ACC112 (cell line): Measurements from ENCODE around the gene OR5I1.

Source experiments
- H2AFZ ChIP-seq: fragments of 200-600 bp; sonication (generic); one replicate; pipeline ENCODE4 v1.6.0; 2017; ENCODE audit warnings: antibody characterized with exemption, low read length; ENCODE audit not compliant: unreplicated experiment
- H3K27ac ChIP-seq: fragments of 200-600 bp; sonication (generic); 2 replicates; pipeline ENCODE4 v1.5.1; 2014; ENCODE audit warnings: low read depth, mild to moderate bottlenecking, antibody characterized with exemption, low read length, moderate library complexity
- H3K27me3 ChIP-seq: fragments of 200-600 bp; sonication (generic); 2 replicates; pipeline ENCODE4 v1.6.1; 2014; ENCODE audit warnings: mild to moderate bottlenecking, antibody characterized with exemption, low read length, moderate library complexity, mixed read lengths; ENCODE audit not compliant: insufficient read depth
- H3K36me3 ChIP-seq: fragments of 200-600 bp; sonication (generic); 2 replicates; pipeline ENCODE4 v1.6.1; 2016; ENCODE audit warnings: mild to moderate bottlenecking, antibody characterized with exemption, low read length, moderate library complexity, mixed read lengths; ENCODE audit not compliant: insufficient read depth
- H3K4me1 ChIP-seq: fragments of 200-600 bp; sonication (generic); one replicate; pipeline ENCODE4 v1.6.1; 2016; ENCODE audit warnings: low read length, mixed read lengths; ENCODE audit not compliant: insufficient read depth, unreplicated experiment, control insufficient read depth
- H3K4me3 ChIP-seq: fragments of 200-600 bp; sonication (generic); 2 replicates; pipeline ENCODE4 v1.5.1; 2014; ENCODE audit warnings: mild to moderate bottlenecking, low read depth, low read length
- H3K79me2 ChIP-seq: fragments of 200-600 bp; sonication (generic); one replicate; pipeline ENCODE4 v1.6.0; 2016; ENCODE audit warnings: low read length; ENCODE audit not compliant: control insufficient read depth, unreplicated experiment, insufficient read depth

The OR5I1 gene

DNA sequence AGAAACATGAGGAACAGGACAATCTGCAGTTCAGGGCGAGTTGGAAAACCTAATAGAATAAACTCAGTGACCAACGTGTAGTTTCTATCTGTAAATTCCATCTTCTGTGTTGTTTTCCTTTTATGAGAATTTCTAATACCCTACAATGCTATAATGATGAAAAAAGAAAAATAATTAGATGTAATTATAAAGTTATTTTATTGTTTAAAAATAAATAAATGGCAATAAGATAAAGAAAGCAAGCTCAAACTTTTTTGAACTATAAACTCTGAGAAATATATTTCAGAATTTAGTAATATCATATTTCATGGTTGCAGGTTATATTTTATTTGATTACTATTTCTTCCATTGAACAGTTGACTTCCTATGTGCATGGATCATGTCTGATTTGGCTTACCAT is at the start of gene OR5I1:
Gene OR5I1, minus strand, starts transcription at position 101 of the 400 bp plus-strand sequence. Its CDS starts 0 bp downstream, at position 101.
- Histone ChIP-seq H3K79me2 (no peaks in the 10 kb centered on the region), H3K27me3 (no peaks in the 10 kb centered on the region), H3K4me3 (no peak within 1 kb of the TSS), H3K27ac (no peak within 1 kb of the TSS), H3K36me3 (no peaks in the 10 kb centered on the region), H3K4me1 (no peaks in the 10 kb centered on the region), H2AFZ (no peak within 1 kb of the TSS)

DNA sequence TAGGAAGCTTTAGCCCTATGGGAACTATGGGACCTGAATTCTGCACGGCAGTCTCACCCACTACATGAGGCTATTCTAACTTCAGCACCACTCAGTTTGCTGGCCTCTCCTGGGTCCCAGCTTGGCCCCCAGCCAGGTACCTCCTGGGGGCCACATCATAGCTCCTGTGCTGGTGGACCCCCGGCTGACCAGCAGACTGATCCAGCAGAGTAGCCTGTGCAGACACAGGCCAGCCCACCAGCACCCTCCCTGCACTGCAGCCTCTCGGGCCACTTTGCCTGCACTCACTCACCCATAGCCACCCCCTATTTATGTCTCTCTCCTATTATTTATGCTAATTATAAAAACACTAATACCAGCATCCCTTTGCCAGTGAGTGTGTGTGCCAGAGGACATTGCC is 34.7 kb upstream of the OR5I1 start:
- no peak overlapping the region for H2AFZ ChIP-seq
- no peaks in the 10 kb centered on the region for H3K27me3 ChIP-seq
- H3K36me3 ChIP-seq, result no peaks in the 10 kb centered on the region
- H3K4me3 ChIP-seq, result no peak overlapping the region
- no peak overlapping the region for H3K27ac ChIP-seq
- H3K79me2 ChIP-seq, result no peaks in the 10 kb centered on the region
- no peaks in the 10 kb centered on the region for H3K4me1 ChIP-seq

DNA sequence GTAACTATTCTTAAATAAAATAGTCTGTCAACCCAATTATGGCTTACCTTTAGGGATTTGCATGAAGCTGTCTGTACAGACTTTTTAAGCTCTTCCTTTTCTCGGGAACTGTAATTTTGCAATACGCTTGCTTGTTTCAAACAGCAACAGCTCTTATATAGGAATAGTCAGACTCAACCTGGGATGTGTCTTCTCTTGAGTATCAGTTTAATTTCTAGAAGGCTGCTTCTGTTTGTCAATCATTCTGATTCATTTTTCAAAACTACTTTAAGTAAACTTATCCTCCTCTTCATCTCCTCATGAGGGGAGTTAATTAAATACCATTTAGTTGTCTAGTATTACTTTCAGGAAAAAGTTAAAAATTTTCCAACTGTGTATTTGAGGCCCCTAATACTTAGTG is 33.6 kb upstream of the OR5I1 start, which contains the start of gene OR10AG1:
Gene OR10AG1, minus strand, starts transcription at position 101 of the 400 bp plus-strand sequence. Its CDS starts 38 bp downstream, at position 63.
- Histone ChIP-seq H2AFZ (no peak within 1 kb of the TSS), H3K4me3 (no peak within 1 kb of the TSS), H3K4me1 (no peaks in the 10 kb centered on the region), H3K79me2 (no peaks in the 10 kb centered on the region), H3K27me3 (no peaks in the 10 kb centered on the region), H3K36me3 (no peaks in the 10 kb centered on the region), H3K27ac (no peak within 1 kb of the TSS)

DNA sequence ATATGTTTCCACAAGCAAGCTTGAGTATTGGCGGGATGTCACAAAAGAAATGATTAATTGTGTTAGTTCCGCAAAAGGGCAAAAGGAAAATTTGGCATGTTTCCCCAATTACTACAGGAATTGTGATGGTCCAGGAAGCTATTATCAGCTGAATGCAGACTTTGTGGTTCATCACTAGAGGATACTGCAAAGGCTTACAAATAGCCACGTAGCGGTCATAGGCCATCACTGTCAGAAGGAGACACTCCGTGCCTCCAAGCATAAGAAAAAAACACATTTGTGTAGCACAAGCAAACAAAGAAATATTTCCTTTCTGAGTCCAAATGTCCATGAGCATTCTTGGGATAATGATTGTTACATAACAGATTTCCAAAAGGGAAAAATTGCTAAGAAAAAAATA is 31.7 kb upstream of the OR5I1 start:
- Histone ChIP-seq H3K27me3 (no peaks in the 10 kb centered on the region), H3K4me3 (no peak overlapping the region), H3K27ac (no peak overlapping the region), H2AFZ (no peak overlapping the region), H3K4me1 (no peaks in the 10 kb centered on the region), H3K36me3 (no peaks in the 10 kb centered on the region), H3K79me2 (no peaks in the 10 kb centered on the region)

DNA sequence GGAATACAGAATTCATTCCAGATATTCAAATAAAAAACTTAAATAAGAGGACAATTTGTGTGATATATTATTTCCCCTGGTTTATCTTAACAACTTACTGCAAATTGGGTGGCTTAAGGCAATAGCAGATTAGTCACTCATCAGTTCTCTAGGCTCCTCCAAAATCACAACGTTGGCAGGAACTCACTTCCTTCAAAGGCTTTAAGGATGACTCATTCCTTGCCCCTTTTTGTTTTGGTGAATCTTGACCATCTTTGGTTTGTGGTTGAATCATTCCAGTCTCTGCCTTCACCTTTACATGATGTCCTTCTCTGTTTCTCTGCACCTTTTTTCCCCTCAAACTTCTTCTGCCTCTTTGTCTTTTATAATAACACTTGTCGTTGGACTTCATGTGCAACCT is 30.2 kb upstream of the OR5I1 start:
- Histone ChIP-seq H3K79me2 (no peaks in the 10 kb centered on the region), H3K27me3 (no peaks in the 10 kb centered on the region), H3K27ac (no peak overlapping the region), H2AFZ (no peak overlapping the region), H3K4me1 (no peaks in the 10 kb centered on the region), H3K36me3 (no peaks in the 10 kb centered on the region), H3K4me3 (no peak overlapping the region)

DNA sequence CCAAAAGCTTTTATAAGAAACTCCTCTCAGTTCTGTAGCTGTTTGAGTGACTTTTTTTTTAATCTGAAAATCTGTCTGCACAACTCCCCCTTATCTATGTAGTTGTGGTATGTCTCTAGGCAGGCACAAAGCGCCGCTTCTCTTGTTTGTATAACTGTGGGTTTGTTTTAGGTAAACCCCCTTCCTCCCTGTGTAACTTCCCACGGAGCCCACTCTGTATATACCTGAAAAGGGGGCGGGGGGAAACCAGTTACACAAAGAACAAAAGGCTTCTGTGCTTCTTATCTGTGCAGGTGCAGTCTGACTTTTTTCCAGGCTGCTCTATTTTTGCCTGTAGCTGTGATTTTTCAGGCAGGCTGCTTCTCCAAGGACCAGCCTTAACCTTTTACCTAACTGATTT is 20.3 kb upstream of the OR5I1 start:
- Histone ChIP-seq H3K27ac (no peak overlapping the region), H3K36me3 (no peaks in the 10 kb centered on the region), H3K4me3 (no peak overlapping the region), H3K4me1 (no peaks in the 10 kb centered on the region), H3K27me3 (no peaks in the 10 kb centered on the region), H3K79me2 (no peaks in the 10 kb centered on the region), H2AFZ (no peak overlapping the region)

DNA sequence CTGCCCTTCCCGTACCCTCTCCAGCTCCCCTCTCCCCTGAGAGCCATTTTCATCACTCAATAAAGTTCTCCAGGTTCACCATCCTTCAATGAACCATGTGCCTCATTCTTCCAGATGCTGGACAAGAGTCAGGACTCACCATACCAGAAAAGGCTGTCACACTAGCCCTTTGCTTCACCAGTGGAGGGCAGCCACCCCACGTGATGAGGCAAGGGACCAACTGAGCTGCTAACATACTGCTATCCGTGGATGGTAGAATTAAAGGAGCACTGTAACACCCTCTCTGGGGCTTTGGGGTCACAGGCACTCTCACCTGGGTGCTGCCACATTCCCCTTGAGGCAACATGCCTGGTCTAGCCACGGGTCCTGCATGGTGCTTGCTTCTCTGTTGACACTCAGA is 13.1 kb upstream of the OR5I1 start:
- Histone ChIP-seq H3K36me3 (no peaks in the 10 kb centered on the region), H3K79me2 (no peaks in the 10 kb centered on the region), H3K4me3 (no peak overlapping the region), H3K27ac (no peak overlapping the region), H3K4me1 (no peaks in the 10 kb centered on the region), H3K27me3 (no peaks in the 10 kb centered on the region), H2AFZ (no peak overlapping the region)

DNA sequence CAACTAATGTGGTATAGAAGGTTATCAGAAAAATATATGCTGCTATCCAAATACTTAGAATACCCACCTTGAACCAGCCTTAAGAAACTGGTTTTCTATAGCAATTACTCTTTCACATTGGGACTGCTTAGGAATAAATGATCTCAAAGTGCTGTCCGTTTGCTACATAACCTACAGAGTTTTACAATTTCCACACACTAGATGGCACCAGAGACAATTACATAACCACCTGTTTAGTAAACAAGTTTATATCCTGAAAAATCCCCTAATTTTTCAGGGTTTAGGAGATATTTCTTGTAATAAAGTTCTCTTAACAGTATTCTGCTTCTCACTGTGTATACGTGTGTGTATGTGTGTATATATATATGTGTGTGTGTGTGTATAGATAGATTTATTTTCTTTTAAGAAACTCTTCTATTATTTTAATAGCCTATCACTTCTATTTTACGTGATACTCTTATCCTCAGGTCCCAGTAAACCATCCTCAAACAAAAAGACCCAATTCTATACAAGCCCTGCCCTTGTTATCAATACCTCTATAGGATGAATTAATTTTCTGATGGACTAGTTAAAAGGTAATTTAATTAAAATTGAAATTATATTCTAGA is 6.7 kb upstream of the OR5I1 start:
- Histone ChIP-seq H3K36me3 (no peaks in the 10 kb centered on the region), H3K27ac (no peak overlapping the region), H3K4me1 (no peaks in the 10 kb centered on the region), H2AFZ (no peak overlapping the region), H3K27me3 (no peaks in the 10 kb centered on the region), H3K79me2 (no peaks in the 10 kb centered on the region), H3K4me3 (no peak overlapping the region)

DNA sequence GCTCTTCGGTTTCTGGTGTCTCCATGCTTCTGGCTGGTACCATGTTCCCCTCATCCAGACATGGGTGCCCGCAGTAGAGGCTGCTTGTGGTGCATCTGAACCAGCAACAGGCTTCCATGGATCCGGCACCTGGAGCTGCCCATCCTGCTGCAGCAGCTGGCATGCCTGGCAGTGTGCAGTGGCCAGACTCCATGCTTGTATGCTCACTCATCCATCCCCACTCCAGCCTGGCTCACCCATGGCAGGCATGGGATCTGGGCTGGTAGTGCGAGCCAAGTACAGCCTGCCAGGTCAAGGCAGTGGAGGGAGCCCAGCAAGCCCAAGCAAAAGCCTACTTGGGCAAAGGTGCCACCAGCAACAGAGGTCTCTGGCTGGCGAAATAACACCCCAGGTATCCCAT is 15.7 kb downstream of the OR5I1 start:
- no peaks in the 10 kb centered on the region for H3K79me2 ChIP-seq

DNA sequence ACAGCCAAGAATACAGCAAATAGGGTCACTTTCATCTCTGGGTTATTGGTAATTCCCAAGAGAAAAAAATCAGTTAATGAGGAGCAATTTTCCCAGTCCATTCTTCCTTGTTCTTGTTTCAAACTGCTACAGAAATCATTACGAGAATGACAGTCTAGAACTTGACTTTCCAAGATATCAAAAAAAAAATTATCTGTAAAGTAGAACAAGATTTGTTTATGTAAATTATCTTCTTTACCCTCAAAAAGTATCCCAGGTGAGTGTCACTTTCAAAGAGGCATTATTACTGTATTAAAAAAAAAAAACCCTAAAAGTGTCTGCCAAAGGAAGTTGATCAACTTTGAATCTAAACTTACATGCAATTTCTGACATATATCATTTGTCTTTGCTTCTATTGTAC is 21.7 kb downstream of the OR5I1 start, which contains the start of gene OR5W2:
Gene OR5W2, minus strand, starts transcription at position 101 of the 400 bp plus-strand sequence. Its CDS starts 0 bp downstream, at position 101.
- Histone ChIP-seq H3K4me1 (no peaks in the 10 kb centered on the region), H3K27ac (no peak within 1 kb of the TSS), H3K79me2 (no peaks in the 10 kb centered on the region), H2AFZ (no peak within 1 kb of the TSS), H3K36me3 (no peaks in the 10 kb centered on the region), H3K4me3 (no peak within 1 kb of the TSS), H3K27me3 (no peaks in the 10 kb centered on the region)

More for the DNA sequence above, 15.7 kb downstream of the OR5I1 start:
- no peaks in the 10 kb centered on the region for H3K4me1 ChIP-seq
- no peaks in the 10 kb centered on the region for H3K27me3 ChIP-seq
- no peak overlapping the region for H2AFZ ChIP-seq
- H3K27ac ChIP-seq, result no peak overlapping the region
- no peaks in the 10 kb centered on the region for H3K36me3 ChIP-seq
- no peak overlapping the region for H3K4me3 ChIP-seq

DNA sequence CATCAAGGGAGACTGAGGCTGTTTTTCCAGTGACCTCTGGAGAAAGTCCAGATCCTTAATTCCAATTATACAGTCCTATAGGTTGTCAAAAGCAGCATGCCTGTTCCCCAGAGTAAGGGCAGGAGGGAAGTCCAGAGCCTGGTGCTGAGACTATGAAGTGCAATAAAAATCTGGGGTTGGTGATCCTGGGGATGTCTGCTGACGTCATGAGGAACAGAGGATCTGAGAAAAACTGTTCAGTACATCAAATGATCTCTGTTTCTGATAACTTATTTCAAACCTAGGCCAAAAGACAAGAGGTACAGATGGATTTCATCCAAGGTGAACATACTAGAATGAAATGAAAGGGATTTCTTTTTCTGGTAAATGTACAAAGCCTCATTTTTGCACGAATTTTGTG is 33.9 kb downstream of the OR5I1 start:
- Histone ChIP-seq H3K4me3 (no peak overlapping the region), H3K79me2 (no peaks in the 10 kb centered on the region), H3K27ac (no peak overlapping the region), H3K36me3 (no peaks in the 10 kb centered on the region), H2AFZ (no peak overlapping the region), H3K27me3 (no peaks in the 10 kb centered on the region), H3K4me1 (no peaks in the 10 kb centered on the region)
